HCT116 (cell line): ENCODE results near the gene HOMER1. TPM values are rescaled to one million over a fixed set of nuclear protein-coding genes. Genes with fewer than 3 reads are reported as not detected.

ENCODE experiments used
- ATAC-seq: fragments of 200-7000 bp; cut with Tn5 transposase; 2 replicates; pipeline ENCODE4 v1.9.1; 2020; ENCODE audit warnings: mild to moderate bottlenecking, moderate library complexity
- BruUV-seq: library from RNA; stranded (reverse); fragments of 400-500 nt; replicated peaks from 2 replicates; lab custom pipeline; 2021; lab: Mats Ljungman, UMichigan
- CTCF ChIA-PET: fragments of 300-600 bp; sonication (Branson Sonifier 250); formaldehyde crosslinking; loops from one replicate; lab custom pipeline; 2021; ENCODE audit warnings: antibody characterized with exemption; lab: Charles Lee
- POLR2A ChIA-PET: fragments of 300-600, 350-600 bp; sonication (Branson Sonifier 250); formaldehyde crosslinking; loops from one replicate; lab custom pipeline; 2021; ENCODE audit warnings: antibody characterized with exemption; lab: Charles Lee
- RAD21 ChIA-PET, 2 experiments: fragments of 300-600 bp; sonication (Branson Sonifier 250); formaldehyde crosslinking; loops; one replicate each; lab custom pipeline; 2023; ENCODE audit warnings: low total read pairs in 2 of 2; ENCODE audit not compliant: uncharacterized antibody in 2 of 2, unreplicated experiment in 2 of 2, low non-redundant PET in 1 of 2; lab: Charles Lee
- DNase-seq: peaks from one replicate; pipeline ENCODE4 v3.0.0-alpha.2; 2010; ENCODE audit warnings: low read depth, low spot score
- H2AFZ ChIP-seq: fragments of 200-600 bp; shearing (Covaris generic), sonication (generic); 2 replicates; pipeline ENCODE4 v1.6.1; 2017; ENCODE audit warnings: low read depth, mixed run types, mixed read lengths, antibody characterized with exemption, low read length; ENCODE audit not compliant: poor library complexity, severe bottlenecking
- H3K27ac ChIP-seq: 2 replicates; pipeline ENCODE4 v1.5.1; 2012; ENCODE audit warnings: low read depth, low read length
- H3K27me3 ChIP-seq: fragments of 200-600 bp; sonication (generic); 2 replicates; pipeline ENCODE4 v1.6.1; 2016; ENCODE audit warnings: mixed run types, low read length, mixed read lengths; ENCODE audit not compliant: insufficient read depth
- H3K36me3 ChIP-seq, 2 experiments: fragments of 200-500 bp in 1 of 2; fragments of 200-600 bp in 1 of 2; sonication (Bioruptor generic) in 1 of 2; sonication (generic) in 1 of 2; 2 replicates each; pipeline versions ENCODE4 v1.5.1 to v1.6.1; 2014 to 2016; ENCODE audit warnings: low read length in 2 of 2, inconsistent platforms in 1 of 2, mixed read lengths in 1 of 2, mixed run types in 1 of 2; ENCODE audit not compliant: insufficient read depth in 2 of 2, control insufficient read depth in 1 of 2
- H3K4me1 ChIP-seq, 2 experiments: fragments of 200-600 bp in 1 of 2; sonication (generic) in 1 of 2; 2 replicates each; pipeline versions ENCODE4 v1.5.1 to v1.6.1; 2012 to 2017; ENCODE audit warnings: low read length in 2 of 2, inconsistent platforms in 1 of 2, mild to moderate bottlenecking in 1 of 2, mixed read lengths in 1 of 2, mixed run types in 1 of 2, moderate library complexity in 1 of 2; ENCODE audit not compliant: insufficient read depth in 2 of 2, control insufficient read depth in 1 of 2
- H3K4me2 ChIP-seq: fragments of 200-600 bp; sonication (generic); 2 replicates; pipeline ENCODE4 v1.6.1; 2017; ENCODE audit warnings: mixed run types, low read length, mixed read lengths
- H3K4me3 ChIP-seq, 2 experiments: fragments of 200-600 bp in 1 of 2; sonication (generic) in 1 of 2; replicated peaks in 1 of 2; 2 replicates each; pipeline ENCODE4 v1.5.1; 2011 to 2016; ENCODE audit warnings: low read length in 2 of 2, control low read depth in 1 of 2, low read depth in 1 of 2, mild to moderate bottlenecking in 1 of 2, mixed read lengths in 1 of 2, mixed run types in 1 of 2
- H3K79me2 ChIP-seq: fragments of 200-600 bp; sonication (generic); 2 replicates; pipeline ENCODE4 v1.6.1; 2017; ENCODE audit warnings: mild to moderate bottlenecking, mixed run types, low read length, moderate library complexity, mixed read lengths; ENCODE audit not compliant: insufficient read depth
- H3K9ac ChIP-seq: fragments of 200-600 bp; sonication (generic); 2 replicates; pipeline ENCODE4 v1.6.1; 2016; ENCODE audit warnings: low read length, mixed read lengths
- H3K9me2 ChIP-seq: fragments of 200-600 bp; sonication (generic), shearing (Covaris generic); 2 replicates; pipeline ENCODE4 v1.6.1; 2017; ENCODE audit warnings: mixed run types, mild to moderate bottlenecking, moderate library complexity; ENCODE audit not compliant: insufficient read depth
- H3K9me3 ChIP-seq, 2 experiments: fragments of 200-500 bp in 1 of 2; fragments of 200-600 bp in 1 of 2; sonication (Bioruptor generic) in 1 of 2; sonication (generic) in 1 of 2; 2 replicates each; pipeline ENCODE4 v1.6.1; 2014 to 2017; ENCODE audit warnings: low read length in 2 of 2, mixed read lengths in 2 of 2, inconsistent platforms in 1 of 2, low read depth in 1 of 2, mild to moderate bottlenecking in 1 of 2, mixed run types in 1 of 2, moderate library complexity in 1 of 2; ENCODE audit not compliant: control insufficient read depth in 1 of 2, insufficient read depth in 1 of 2
- H4K20me1 ChIP-seq: fragments of 200-600 bp; sonication (generic), shearing (Covaris generic); 2 replicates; pipeline ENCODE4 v1.6.1; 2017; ENCODE audit warnings: mixed run types, mild to moderate bottlenecking, moderate library complexity; ENCODE audit not compliant: insufficient read depth
- CEBPB ChIP-seq: IDR thresholded peaks from 2 replicates; pipeline ENCODE4 v1.6.1; 2012; ENCODE audit warnings: low read depth
- CTCF ChIP-seq, 3 experiments: fragments of 200-600 bp in 1 of 3; sonication (generic) in 1 of 3; IDR thresholded peaks in 2 of 3; conservative IDR thresholded peaks in 1 of 3; 2 replicates each; pipeline ENCODE4 v1.5.1; 2012 to 2017; ENCODE audit warnings: low read depth in 2 of 3, low read length in 2 of 3, antibody characterized with exemption in 1 of 3, borderline replicate concordance in 1 of 3, control low read depth in 1 of 3, mild to moderate bottlenecking in 1 of 3, mixed read lengths in 1 of 3, mixed run types in 1 of 3, moderate library complexity in 1 of 3; ENCODE audit not compliant: insufficient read depth in 1 of 3
- EZH2 ChIP-seq: fragments of 200-600 bp; sonication (generic); IDR thresholded peaks from 2 replicates; pipeline ENCODE4 v1.6.1; 2017; ENCODE audit warnings: antibody characterized with exemption, mixed run types
- POLR2A ChIP-seq: IDR thresholded peaks from 2 replicates; pipeline ENCODE4 v1.7.0; 2011; ENCODE audit warnings: borderline replicate concordance; ENCODE audit not compliant: insufficient read depth, insufficient read length; ENCODE audit errors: extremely low read depth
- POLR2AphosphoS5 ChIP-seq: IDR thresholded peaks from 2 replicates; pipeline ENCODE4 v1.6.1; 2011; ENCODE audit warnings: mild to moderate bottlenecking, low read depth, low read length, moderate library complexity
- SIN3A ChIP-seq: IDR thresholded peaks from 2 replicates; pipeline ENCODE4 v1.6.1; 2012; ENCODE audit warnings: low read depth
- SP1 ChIP-seq: IDR thresholded peaks from 2 replicates; pipeline ENCODE4 v1.6.1; 2012; ENCODE audit warnings: low read depth
- ZBTB33 ChIP-seq: IDR thresholded peaks from 2 replicates; pipeline ENCODE4 v1.6.1; 2011; ENCODE audit warnings: mild to moderate bottlenecking, low read length, moderate library complexity; ENCODE audit not compliant: insufficient replicate concordance; ENCODE audit errors: extremely low read depth
- ZNF274 ChIP-seq: fragments of 200-500 bp; sonication (Bioruptor generic); IDR thresholded peaks from 2 replicates; pipeline ENCODE4 v1.6.1; 2014; ENCODE audit warnings: mild to moderate bottlenecking, low read depth, low read length, inconsistent platforms
- intact Hi-C: fragments of 100-400 bp; cut with micrococcal nuclease; formaldehyde crosslinking; loops from 2 replicates; pipeline ENCODE4 v1.10.0; 2022
- total RNA-seq: library from RNA; stranded (reverse); gene quantifications from one replicate; pipeline ENCODE4 v1.2.1, GENCODE V29; 2021; ENCODE audit not compliant: unreplicated experiment

The HOMER1 gene
- total RNA-seq, 1 experiment from 2014 or later, result 21.4 TPM

- Histone ChIP-seq H2AFZ (no peak overlapping the region), H3K27ac (no peak overlapping the region), H3K4me2 (no peak overlapping the region), H4K20me1 (no peaks in the 10 kb centered on the region), H3K4me3 (no peak overlapping the region), H3K36me3 (0 out of 4 replicates have a peak, but pooled peaks cover 0 to 3% of the 10 kb centered on the region in 2 experiments), H3K79me2 (no peaks in the 10 kb centered on the region), H3K9me2 (no peaks in the 10 kb centered on the region)
- RAD21 ChIA-PET, result no interaction called here
- no peak for DNase-seq
- CTCF ChIA-PET, result no interaction called here
- POLR2A ChIA-PET, result no interaction called here
- intact Hi-C loops, result no loop called here
- no peak for ATAC-seq
- TF ChIP-seq SP1, result no peak
- TF ChIP-seq CEBPB, result no peak
- no peak for TF ChIP-seq CTCF (IDR thresholded peaks at IDR 0.05 in 2 of 3, conservative IDR thresholded peaks at IDR 0.05 in 1 of 3; ENCODE audit: borderline replicate concordance in 1 of 3, insufficient read depth in 1 of 3, low read depth in 2 of 3, low read length in 2 of 3)
- TF ChIP-seq POLR2AphosphoS5, result no peak
- TF ChIP-seq EZH2, result no peak
- TF ChIP-seq SIN3A, result no peak
- TF ChIP-seq POLR2A, result no peak
- no peak for TF ChIP-seq ZBTB33
- TF ChIP-seq ZNF274, result no peak
- TF ChIP-seq, all 23 proteins: peak for 0
- no peaks in the 10 kb centered on the region for H3K27me3 ChIP-seq
- H3K9ac ChIP-seq, result no peak overlapping the region
- BruUV-seq, result no TSS peak
- H3K9me3 ChIP-seq, result peaks cover 5 to 6% of the 10 kb centered on the region in 2 experiments; a peak in 2 of 4 replicates
- H3K4me1 ChIP-seq, result no peaks in the 10 kb centered on the region
These were observed 105.9 kb downstream of the HOMER1 start for GRCh38 chr5:79408028-79408427.
